NCI-H128 (cell line): ENCODE measurements around the gene DIMT1.

ENCODE experiments used
- DNase-seq: peaks from one replicate; lab custom pipeline; 2025; ENCODE audit not compliant: unreplicated experiment; lab: John Stamatoyannopoulos, UW

Gene DIMT1

DNA sequence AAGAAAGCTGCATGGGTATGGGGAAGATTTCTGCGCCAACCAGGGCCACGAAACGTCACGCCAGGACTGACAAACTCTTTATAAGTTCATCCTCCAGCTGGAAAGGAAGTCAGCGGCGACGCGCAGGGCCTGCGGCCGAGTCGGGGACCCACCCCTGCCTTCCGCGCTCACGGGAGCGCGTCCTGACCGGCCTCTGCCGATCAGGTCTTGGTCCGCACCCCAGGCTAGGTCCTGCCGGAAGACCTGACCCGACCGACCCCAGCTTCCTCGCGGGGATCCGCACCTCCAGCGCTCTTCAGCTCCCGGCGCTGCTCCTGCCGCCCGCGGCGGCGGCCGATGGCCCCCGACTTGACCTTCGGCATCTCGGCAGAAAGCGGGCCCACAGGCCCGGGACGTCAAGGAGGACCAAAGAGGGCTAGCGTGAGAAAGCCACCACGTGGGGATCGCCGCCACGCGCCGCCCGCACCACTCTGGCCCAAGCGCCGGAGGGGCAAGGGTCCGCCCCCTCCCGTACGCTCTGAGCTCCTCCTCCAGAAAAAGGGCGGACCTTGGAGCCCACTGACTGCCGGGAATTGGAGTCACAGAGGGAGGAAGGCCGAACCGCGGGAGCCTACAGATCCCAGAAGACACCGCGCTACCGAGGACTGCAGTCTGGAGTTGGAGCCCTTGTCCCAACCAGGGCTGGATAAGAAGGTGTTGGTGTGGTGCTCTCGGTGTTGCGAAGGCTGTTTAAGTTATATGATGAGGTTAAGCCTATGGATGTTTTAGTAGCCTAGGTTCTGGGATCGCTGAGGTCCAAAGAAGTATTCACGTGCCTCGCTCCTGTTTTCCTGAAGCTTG is at the start of gene DIMT1:
TSS of gene DIMT1 (minus strand) at position 495 of the 840 bp plus-strand sequence. CDS start at position 362, 133 bp downstream.
- peak; percentile 80 for DNase-seq

DNA sequence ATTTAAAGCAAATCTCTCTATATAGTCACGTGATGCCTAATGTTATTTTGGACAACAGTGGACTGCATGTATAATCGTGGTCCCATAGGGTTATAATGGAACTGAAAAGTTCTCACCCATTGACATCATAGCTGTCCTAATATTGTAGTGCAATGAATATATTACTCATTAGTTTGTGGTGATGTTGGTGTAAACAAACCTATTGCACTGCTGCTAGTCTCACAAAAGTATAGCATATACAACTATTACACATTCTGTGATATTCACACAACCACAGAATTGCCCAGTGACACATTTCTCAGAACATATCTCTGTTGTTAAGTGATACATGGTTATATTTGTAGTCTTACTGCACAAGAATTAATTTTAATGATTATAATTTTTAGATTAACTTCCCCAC is 46.6 kb upstream of the DIMT1 start:
- no peak for DNase-seq

DNA sequence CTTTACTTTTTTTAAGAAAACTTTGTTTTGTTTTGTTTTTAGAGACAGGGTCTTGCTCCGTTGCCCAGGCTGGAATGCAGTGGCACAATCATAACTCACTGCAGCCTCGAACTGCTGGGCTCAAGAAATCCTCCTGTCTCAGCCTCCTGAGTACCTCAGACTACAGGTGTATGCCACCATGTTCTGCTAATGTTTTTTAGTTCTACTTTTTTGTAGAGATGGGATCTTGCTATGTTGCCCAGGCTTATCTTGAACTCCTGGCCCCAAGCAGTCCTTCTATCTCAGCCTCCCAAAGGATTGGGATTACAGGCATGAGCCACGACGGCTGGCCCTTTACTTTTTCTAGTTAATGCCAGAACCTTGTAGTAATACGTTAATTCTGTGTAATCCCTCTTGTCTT is 44.8 kb upstream of the DIMT1 start:
- DNase-seq: no peak

DNA sequence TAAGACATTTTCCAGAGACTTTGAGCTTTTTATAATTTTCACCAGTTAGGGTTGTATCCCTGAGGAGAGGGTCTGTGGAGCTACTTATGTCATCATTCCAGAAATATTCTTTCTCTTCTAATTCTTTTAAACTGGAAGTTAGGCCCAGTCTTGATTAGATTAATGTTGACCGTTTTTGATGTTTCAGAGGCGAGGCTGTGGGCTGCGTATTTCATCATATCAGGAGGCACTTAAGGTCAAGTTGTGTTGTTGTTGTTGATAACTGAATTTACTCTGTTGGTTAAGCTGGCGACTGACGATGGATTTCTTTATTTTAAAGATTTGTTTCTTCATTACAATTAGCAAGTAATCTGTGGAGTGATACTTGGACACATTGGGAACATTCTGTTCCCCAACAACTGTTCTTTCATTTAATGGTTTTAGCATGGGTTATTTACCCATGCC is 28.9 kb upstream of the DIMT1 start:
- DNase-seq: no peak

DNA sequence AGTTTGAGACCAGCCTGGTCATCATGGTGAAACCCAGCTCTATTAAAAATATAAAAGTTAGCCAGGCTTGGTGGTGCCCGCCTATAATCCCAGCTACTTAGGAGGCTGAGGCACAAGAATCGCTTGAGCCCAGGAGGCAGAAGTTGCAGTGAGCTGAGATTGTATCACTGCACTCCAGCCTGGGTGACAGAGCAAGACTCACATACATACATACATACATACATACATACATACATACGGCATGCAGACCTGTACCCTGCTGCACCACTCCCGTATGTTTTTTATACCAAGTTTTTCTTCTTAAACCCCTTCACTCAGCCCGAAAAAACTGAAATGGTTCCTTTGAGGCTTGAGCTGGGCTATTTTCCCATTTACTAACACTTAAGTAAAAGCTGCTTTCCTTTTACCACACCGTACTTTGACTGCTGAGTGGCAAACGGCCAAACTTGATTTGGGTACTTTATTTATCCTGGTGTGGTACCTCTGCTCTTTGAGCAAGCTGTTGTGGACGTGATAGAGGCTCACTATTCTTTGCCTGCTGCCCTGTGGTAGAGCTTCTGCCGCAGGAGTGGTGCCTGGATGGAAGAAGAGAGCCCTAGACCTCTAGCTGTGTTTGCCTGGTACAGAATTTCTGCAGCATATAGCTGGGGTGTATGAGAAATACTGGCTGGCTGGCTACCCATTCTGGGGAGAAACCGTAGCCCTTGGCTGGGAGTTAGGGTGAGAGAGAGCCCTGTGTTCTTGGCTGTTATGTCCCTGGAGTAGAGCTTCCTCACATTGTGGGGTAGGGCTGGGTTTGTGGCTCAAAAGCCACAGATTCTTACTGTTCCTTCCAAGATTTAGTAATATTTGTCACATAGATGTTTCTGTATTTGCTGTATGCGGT is 28.3 kb upstream of the DIMT1 start:
- DNase-seq: no peak

DNA sequence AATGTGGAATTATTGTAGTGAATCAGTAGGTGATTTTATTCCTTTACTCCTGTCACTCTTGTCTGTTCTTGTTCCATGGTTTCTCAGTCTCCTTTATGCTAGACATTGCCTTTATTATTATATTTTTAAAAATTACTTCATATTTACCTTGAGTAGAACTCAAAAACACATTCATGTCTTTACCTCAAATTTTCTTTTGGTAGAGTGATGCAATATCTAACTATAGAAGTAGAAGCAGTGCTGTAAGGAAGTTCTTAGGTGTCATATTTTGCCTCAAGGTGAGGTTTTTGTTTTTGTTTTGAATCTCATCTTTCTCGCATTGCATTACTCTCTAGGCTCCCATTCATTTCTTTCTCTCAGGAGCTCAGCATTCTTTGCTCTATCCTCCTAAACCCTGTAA is 21.1 kb upstream of the DIMT1 start:
- DNase-seq: no peak

DNA sequence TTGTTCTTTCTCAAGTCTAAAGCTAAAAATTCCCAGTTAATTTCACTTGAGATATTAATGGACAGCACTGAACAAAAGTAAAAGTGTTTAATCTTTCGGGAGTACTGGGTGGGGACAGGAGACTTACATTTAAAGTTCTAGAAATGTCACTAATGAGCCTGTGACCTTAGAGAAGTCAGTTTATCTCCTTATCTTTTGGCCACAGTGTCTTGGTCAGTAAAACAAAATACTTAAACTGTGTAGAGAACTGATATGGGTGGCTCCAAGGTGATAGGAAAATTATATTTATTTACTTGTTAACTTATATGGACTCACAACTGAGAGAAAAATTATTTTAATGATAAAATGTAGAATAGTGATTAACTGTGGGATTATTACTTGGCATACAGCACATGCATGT is 17.7 kb upstream of the DIMT1 start:
- DNase-seq: no peak

DNA sequence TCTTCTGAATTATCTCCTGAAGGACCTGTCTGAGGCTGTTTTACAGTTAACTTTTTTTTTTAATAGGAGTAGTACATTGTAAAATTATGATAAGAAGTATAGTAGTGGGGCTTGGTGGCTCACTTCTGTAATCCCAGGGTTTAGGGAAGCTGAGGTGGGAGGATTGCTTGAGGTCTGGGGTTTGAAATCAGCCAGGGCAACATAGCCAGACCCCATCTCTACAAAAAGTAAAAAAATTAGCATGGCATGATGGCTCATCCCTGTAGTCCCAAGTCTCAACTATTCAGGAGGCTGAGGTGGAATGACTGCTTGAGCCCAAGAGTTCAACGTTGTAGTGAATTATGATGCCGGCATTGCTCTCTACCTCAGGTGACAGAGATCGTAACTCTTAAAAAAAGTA is 15.9 kb upstream of the DIMT1 start:
- no peak for DNase-seq

DNA sequence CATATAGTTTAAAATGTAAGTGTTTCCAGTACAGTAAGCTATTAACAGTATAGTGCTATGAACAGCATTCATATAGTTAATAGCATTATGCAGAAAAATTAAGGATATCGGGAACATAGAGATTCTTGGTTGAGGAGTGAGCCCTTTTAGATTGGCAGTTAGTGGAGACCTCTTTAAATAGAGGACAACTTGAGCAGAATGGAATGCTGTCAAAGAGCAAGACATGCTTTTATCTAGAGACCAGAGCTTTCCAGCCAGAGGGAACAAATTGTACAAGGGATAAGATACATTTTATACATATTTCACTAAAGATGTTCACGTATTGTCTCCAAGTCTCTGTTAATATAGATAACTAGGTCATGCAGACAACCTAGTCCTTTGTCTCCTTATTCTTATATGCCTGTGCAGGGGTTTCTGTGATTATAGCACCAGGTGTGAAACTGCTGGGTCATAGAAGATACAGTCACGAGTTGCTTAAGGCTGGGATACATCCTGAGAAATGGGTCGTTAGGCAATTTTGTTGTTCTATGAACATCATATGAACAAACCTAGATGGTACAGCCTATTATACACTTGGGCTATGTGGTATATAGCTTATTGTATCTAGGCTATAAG is 14.9 kb upstream of the DIMT1 start:
- no peak for DNase-seq

DNA sequence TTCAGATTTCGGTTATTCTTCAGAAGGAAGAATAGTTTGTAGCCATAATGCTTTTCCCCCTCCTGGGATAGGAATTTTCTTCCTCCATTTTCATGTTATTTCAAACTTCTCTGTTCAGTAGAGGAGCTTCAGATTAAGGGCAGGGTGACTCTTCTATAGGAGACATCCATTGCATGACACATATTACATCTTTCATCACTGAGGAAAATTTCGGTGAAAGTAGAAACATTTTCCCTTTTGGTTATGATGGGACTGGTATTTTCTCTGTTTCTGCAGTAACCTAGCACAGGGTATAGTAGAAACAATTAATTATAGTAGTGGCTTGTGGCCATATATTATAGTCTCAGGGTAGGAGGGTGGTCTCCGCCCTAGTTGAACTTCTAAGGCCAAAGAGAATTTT is 10.0 kb upstream of the DIMT1 start:
- no peak for DNase-seq

DNA sequence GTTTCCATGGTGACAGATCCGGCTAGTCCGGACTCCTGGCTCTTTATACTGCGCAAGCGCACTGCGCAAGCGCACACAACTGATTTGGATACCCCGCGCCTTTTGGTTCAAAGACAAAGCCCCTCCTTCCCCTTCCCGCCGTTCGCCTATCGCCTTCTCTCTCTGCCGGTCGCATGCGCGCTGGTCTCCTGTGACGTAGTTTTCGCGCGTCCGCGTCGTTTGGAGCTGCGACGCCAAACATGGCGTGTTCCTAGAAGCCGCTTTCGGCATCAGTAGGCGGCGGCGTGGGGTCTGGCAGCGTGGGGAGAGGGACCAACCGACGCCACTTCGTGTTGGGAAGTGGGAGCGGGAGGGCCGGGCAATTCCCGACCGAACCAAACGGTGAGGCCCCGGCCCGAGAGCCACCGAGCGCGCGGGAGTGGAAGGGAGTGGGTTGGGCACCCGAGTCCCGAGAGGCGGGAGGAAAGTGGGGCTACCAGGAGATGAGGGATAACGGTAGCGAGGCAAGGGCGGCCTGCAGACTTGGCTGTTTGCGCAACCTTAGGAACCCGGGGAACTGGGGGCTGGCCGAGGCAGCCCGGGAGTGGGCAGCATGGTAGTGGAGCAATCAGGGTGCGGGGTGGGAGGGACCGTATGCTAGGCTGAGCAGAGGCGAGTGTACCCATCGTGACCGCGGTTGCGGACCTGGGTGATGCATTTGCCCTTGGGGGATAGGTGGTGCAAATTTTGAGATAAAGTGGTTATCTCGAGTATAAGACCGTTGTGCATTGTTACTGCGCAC is 9.0 kb upstream of the DIMT1 start, which contains the start of gene IPO11:
TSS of gene IPO11 (plus strand) at position 215 of the 781 bp plus-strand sequence. CDS start 24,517 bp downstream, outside the sequence.
- DNase-seq: peak; percentile 90

DNA sequence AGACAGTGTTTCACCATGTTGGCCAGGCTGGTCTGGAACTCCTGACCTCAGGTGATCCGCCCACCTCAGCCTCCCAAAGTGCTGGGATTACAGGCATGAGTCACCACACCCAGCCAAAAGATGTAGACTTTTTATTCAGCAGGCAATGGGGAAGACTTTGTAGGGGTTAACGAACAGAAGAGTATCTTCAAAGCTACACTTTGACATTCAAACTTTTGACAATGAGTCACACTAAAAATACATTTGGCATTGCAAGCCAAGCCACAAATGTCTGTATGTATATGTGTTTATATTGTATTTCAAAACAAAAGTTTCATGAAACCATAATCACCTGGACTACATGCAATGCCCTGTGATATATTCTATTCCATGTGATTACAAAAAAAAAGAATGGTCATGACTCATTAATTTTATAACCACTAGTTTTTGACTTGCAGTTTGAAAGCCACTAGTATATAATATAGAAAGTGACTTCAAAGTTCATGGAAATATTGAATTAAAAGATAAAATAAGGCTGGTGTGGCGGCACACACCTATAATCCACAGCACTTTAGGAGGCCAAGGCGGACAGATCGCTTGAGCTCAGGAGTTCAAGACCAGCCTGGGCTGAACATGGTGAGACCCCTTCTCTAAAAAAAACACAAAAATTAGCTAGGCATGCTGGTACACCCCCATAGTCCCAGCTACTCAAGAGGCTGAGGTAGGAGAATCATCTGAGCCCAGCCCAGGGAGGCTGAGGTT is 8.3 kb downstream of the DIMT1 start:
- DNase-seq: no peak

DNA sequence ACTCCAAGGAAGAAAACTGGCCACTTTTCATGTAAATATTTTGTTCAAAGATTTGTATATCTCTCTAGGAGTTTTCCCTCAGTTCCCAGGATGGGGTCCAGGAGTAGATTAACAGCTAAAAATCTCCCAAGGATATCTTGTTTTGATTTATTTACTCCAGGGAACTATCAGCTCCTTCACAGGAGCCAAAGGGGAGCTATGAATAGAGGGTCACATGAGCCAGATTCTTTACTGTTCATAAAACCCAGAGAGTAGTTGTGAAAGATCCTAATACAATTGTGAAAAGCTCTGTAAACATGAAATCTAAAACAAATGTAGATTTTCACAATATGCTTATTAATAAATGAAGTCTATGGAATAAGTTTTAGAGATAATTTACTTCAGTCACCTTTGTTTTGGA is 16.9 kb downstream of the DIMT1 start:
- DNase-seq: no peak

DNA sequence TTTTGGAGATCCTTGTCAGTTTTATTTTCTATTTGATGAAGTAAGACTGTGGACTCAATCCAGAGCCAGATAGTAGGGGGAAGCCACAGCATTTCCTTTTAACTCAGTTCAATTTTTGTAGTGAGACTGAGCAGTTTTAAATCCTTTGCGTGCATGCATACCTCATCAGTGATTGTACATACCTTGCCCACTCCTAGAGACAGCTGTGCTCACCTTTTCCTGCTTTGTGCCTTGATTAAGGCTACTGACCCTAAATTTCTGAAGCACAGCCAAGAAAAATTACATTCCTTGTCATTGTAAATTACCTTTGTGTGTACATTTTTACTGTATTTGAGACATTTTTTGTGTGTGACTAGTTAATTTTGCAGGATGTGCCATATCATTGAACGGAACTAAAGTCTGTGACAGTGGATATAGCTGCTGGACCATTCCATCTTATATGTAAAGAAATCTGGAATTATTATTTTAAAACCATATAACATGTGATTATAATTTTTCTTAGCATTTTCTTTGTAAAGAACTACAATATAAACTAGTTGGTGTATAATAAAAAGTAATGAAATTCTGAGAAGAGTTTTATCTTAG is 17.8 kb downstream of the DIMT1 start:
- DNase-seq: no peak

DNA sequence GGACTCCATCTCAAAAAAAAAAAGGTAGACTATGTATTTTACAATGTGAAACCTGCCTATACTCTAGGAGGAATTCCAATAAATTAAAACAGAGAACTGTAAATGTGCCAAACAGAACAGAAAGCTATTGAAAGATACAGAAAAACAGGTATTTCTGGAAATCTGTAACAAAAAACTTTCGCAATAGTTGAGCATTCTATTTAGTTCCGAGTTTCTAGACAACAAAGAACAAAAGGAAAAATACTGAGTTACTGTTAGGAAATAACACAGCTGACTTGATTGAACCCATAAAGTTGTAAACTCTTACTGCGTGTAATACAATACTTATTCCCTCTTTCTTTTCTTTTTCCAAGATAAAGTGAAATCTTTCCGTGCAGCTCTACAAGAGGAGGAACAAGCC is 18.6 kb downstream of the DIMT1 start:
- DNase-seq: no peak

DNA sequence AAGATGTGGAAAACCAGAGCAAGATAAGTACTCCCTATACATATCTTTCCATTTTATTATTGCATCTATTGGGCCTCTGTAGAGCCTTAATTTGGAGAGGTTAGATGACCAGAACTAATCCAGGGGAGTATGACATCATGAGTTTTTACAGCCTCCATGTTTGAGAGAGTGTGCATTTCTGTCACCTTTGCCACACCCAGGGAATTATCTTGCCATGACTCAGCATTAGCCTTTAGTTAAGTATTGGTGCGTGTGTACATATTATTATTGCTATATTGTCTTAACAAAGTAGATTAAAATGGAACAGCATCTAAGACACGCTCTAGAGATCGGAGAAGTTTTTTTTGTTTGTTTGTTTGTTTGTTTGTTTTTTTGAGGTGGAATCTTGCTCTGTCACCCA is 27.6 kb downstream of the DIMT1 start:
- no peak for DNase-seq

DNA sequence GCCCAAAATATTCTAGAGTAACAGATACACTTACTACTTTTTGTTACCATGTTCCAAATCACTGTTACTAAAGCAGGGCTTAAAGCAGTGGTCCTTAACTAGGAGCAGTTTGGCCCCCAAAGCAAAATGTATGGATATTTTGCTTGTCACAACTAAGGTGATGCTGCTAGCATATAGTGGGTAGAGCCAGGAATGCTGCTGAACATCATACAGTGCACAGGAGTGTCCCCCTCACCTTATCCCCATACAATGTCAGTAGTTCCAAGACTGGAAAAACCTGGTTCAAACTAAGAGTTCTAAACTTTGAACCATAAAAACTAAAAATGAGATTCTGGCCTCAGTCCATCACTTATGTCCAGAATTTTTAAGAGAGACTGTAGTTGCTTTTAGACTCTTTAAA is 28.1 kb downstream of the DIMT1 start:
- no peak for DNase-seq

DNA sequence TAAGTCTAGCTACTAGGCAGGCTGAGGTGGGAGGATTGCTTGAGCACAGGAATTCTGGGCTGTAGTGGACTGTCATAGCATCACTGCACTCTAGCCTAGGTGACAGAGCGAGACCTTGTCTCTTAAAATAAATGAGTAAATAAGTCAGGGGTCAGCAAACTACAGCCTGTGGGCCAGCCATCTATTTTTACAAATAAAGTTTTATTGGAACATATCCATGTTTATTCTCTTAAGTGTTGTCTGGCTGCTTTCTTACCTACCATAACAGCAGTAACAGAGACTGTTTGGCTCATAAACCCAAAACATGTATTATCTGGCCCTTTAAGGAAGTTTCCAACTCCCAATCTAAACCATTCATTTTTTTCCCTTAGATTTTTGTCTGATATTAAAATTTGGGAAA is 29.6 kb downstream of the DIMT1 start:
- DNase-seq: no peak

DNA sequence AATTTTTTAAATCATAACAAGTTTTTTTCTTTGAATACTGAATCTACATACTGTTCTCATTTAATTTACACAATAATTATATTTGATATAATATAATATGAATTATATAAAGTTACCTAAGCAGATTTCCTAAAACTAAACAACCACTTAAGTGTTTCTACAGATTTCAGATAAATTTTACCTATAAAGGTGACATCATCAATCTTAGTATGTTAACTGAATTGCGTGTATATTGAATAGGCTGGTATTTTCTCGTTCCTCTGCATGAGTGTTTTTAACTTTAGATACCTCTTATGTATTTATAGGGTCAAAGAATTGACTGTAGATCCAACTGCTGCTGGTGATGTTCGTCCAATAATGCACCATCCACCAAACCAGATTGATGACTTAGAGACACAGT is 30.3 kb downstream of the DIMT1 start:
- no peak for DNase-seq

DNA sequence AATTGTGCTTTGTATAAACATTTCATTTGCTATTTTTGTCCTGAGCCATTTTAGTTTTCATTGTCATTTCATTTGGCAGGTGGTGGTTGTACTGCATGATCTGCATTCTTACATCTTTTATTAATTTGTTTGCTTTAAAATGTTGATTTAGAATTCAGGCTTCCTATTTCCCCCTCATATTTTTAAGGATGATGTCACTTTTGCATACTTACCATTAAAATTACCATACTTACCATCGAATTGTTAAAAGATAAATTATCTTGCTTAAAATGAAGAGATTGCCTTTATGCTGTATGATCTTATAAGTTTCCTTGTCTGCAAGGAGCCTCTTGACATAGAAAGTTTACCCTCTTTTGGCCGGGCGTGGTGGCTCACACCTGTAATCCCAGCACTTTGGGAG is 31.1 kb downstream of the DIMT1 start:
- DNase-seq: no peak
